Measurements from ENCODE around the gene DPYD.

GRCh38 chr1:97608272-97608671, 312.6 kb downstream of the DPYD start:
- no peak for TF ChIP-seq CTCF (IDR thresholded peaks at IDR 0.05; ENCODE audit: insufficient read depth, low read length, poor library complexity, severe bottlenecking)
- no peak for TF ChIP-seq EZH2phosphoT487 (conservative IDR thresholded peaks at IDR 0.05; ENCODE audit: low read length)

Measured in SU-DHL-6 (cell line).